HEK293 (cell line): ENCODE results near the gene SLC9A5.

Source experiments
- CTCF ChIA-PET: fragments of 350-600 bp; formaldehyde crosslinking; extraction: SDS; loops from one replicate; lab custom pipeline; 2021; ENCODE audit warnings: antibody characterized with exemption; lab: Yijun Ruan, JAX
- POLR2A ChIA-PET: fragments of 300-600 bp; formaldehyde crosslinking; extraction: SDS; loops from one replicate; lab custom pipeline; 2020; ENCODE audit warnings: antibody characterized with exemption, inconsistent platforms; lab: Yijun Ruan, JAX
- H3K27ac ChIP-seq: fragments of 200-500 bp; sonication (Bioruptor generic); 2 replicates; pipeline ENCODE4 v1.5.1; 2014; ENCODE audit warnings: low read depth, low read length, control low read depth, inconsistent platforms; ENCODE audit errors: extremely low read depth
- H3K36me3 ChIP-seq, 2 experiments: fragments of 200-500 bp in 1 of 2; sonication (Bioruptor generic) in 1 of 2; 1 replicate in 1 of 2; 2 replicates in 1 of 2; pipeline ENCODE4 v1.5.1; 2014 to 2017; ENCODE audit warnings: inconsistent platforms in 2 of 2, low read length in 2 of 2; ENCODE audit not compliant: control insufficient read depth in 2 of 2, insufficient read depth in 1 of 2
- H3K4me1 ChIP-seq: fragments of 200-500 bp; sonication (Bioruptor generic); 2 replicates; pipeline ENCODE4 v1.5.1; 2014; ENCODE audit warnings: mild to moderate bottlenecking, low read length, inconsistent platforms; ENCODE audit not compliant: control insufficient read depth, insufficient read depth
- H3K4me3 ChIP-seq: 2 replicates; pipeline ENCODE4 v1.5.1; 2011; ENCODE audit warnings: low read depth, mild to moderate bottlenecking, control low read depth, low read length, moderate library complexity
- H3K9me3 ChIP-seq: fragments of 200-500 bp; sonication (Bioruptor generic); 2 replicates; pipeline ENCODE4 v1.5.1; 2014; ENCODE audit warnings: low read depth, low read length, inconsistent platforms; ENCODE audit not compliant: control insufficient read depth, insufficient read depth
- HOXD13 ChIP-seq: sonication (generic); formaldehyde crosslinking; IDR thresholded peaks from 2 replicates; pipeline ENCODE4 v1.8.0; 2022; ENCODE audit warnings: missing genetic modification reagents, borderline replicate concordance
- PRDM10 ChIP-seq: fragments of 450-650 bp; formaldehyde crosslinking; IDR thresholded peaks from 2 replicates; pipeline ENCODE4 v1.5.1; 2016; ENCODE audit warnings: missing biosample characterization, missing genetic modification characterization
- PRDM4 ChIP-seq: fragments of 450-650 bp; formaldehyde crosslinking; IDR thresholded peaks from 2 replicates; pipeline ENCODE4 v1.5.1; 2017; ENCODE audit warnings: missing biosample characterization, missing genetic modification characterization
- ZBTB21 ChIP-seq: fragments of 450-650 bp; formaldehyde crosslinking; IDR thresholded peaks from 2 replicates; pipeline ENCODE4 v1.5.1; 2017; ENCODE audit warnings: missing biosample characterization, missing genetic modification characterization
- ZBTB48 ChIP-seq: fragments of 450-650 bp; formaldehyde crosslinking; IDR thresholded peaks from 2 replicates; pipeline ENCODE4 v1.5.1; 2016; ENCODE audit warnings: missing biosample characterization, missing genetic modification characterization
- ZBTB6 ChIP-seq: fragments of 450-650 bp; formaldehyde crosslinking; IDR thresholded peaks from 2 replicates; pipeline ENCODE4 v1.5.1; 2017; ENCODE audit warnings: missing biosample characterization, missing genetic modification characterization
- ZBTB7A ChIP-seq: fragments of 450-650 bp; formaldehyde crosslinking; IDR thresholded peaks from 2 replicates; pipeline ENCODE4 v1.5.1; 2016; ENCODE audit warnings: low read depth, missing biosample characterization, missing genetic modification characterization
- ZNF350 ChIP-seq: fragments of 450-650 bp; formaldehyde crosslinking; IDR thresholded peaks from 2 replicates; pipeline ENCODE4 v1.5.0; 2017; ENCODE audit warnings: missing biosample characterization, mild to moderate bottlenecking, missing genetic modification characterization
- ZNF404 ChIP-seq: fragments of 450-650 bp; formaldehyde crosslinking; IDR thresholded peaks from 2 replicates; pipeline ENCODE4 v1.5.1; 2017; ENCODE audit warnings: missing biosample characterization, missing genetic modification characterization
- ZNF624 ChIP-seq: fragments of 450-650 bp; formaldehyde crosslinking; IDR thresholded peaks from 2 replicates; pipeline ENCODE4 v1.5.1; 2017; ENCODE audit warnings: missing biosample characterization, missing genetic modification characterization
- ZNF677 ChIP-seq: fragments of 450-650 bp; IDR thresholded peaks from 2 replicates; pipeline ENCODE4 v1.5.0; 2018; ENCODE audit warnings: missing biosample characterization, mild to moderate bottlenecking, missing genetic modification characterization, moderate library complexity
- ZNF768 ChIP-seq: fragments of 450-650 bp; formaldehyde crosslinking; IDR thresholded peaks from 2 replicates; pipeline ENCODE4 v1.5.1; 2018; ENCODE audit warnings: missing biosample characterization, mild to moderate bottlenecking, missing genetic modification characterization
- ZNF792 ChIP-seq: fragments of 450-650 bp; formaldehyde crosslinking; IDR thresholded peaks from 2 replicates; pipeline ENCODE4 v1.5.1; 2016; ENCODE audit warnings: missing biosample characterization, missing genetic modification characterization
- TF ChIP-seq, protein P1 (sequence below): fragments of 450-650 bp; formaldehyde crosslinking; IDR thresholded peaks from 2 replicates; pipeline ENCODE4 v1.5.1; 2016; ENCODE audit warnings: missing biosample characterization, missing genetic modification characterization
- TF ChIP-seq, protein P2 (sequence below): fragments of 450-650 bp; formaldehyde crosslinking; IDR thresholded peaks from 2 replicates; pipeline ENCODE4 v1.5.1; 2016; ENCODE audit warnings: missing biosample characterization, missing genetic modification characterization
- TF ChIP-seq, protein P3 (sequence below): fragments of 450-650 bp; formaldehyde crosslinking; IDR thresholded peaks from 2 replicates; pipeline ENCODE4 v1.5.1; 2016; ENCODE audit warnings: missing biosample characterization, missing genetic modification characterization

Gene SLC9A5

DNA sequence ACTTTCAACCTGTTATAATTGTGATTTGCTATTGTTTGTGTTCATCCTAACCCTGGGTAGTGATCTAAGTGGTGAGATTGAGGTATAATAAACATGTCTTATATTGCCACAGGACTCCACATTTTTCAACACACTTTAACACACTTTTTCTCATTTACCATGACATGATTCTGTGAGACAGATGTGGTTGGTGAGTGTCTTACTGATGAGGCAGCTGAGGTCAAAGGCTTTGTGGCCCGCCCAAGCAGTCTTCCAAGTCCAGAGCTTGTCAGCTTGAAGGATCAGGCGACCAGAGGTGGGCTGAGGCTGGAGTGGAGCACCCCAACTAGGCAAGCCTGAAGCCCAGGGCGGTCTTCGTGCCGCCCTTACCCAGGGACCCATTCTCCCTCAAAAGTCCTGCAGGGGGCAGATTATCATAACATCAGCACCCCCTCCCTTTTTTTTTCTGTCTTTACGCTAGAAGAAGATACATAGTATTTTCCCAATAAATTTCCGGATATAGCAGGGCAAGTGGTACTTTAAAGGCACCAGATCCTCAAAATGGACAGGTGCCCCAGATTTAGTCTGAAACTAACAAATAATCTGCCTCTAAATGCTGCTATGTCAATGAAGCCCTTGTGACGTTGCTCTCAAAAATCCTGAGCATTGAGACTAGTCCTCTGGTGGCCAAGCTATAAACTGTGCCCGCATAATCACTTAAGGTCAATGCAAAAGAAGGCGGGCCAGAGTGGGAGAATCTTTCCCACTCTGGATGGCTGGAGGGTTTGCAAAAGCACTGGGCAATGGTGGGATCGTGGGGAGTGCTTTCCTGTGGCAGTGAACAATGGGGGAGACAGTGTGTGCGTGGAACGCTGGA is 56.7 kb downstream of the SLC9A5 start (continued):
- TF ChIP-seq, protein P1, sequence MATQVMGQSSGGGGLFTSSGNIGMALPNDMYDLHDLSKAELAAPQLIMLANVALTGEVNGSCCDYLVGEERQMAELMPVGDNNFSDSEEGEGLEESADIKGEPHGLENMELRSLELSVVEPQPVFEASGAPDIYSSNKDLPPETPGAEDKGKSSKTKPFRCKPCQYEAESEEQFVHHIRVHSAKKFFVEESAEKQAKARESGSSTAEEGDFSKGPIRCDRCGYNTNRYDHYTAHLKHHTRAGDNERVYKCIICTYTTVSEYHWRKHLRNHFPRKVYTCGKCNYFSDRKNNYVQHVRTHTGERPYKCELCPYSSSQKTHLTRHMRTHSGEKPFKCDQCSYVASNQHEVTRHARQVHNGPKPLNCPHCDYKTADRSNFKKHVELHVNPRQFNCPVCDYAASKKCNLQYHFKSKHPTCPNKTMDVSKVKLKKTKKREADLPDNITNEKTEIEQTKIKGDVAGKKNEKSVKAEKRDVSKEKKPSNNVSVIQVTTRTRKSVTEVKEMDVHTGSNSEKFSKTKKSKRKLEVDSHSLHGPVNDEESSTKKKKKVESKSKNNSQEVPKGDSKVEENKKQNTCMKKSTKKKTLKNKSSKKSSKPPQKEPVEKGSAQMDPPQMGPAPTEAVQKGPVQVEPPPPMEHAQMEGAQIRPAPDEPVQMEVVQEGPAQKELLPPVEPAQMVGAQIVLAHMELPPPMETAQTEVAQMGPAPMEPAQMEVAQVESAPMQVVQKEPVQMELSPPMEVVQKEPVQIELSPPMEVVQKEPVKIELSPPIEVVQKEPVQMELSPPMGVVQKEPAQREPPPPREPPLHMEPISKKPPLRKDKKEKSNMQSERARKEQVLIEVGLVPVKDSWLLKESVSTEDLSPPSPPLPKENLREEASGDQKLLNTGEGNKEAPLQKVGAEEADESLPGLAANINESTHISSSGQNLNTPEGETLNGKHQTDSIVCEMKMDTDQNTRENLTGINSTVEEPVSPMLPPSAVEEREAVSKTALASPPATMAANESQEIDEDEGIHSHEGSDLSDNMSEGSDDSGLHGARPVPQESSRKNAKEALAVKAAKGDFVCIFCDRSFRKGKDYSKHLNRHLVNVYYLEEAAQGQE (tag by site-specific recombination) = no peak
- TF ChIP-seq, protein P2, sequence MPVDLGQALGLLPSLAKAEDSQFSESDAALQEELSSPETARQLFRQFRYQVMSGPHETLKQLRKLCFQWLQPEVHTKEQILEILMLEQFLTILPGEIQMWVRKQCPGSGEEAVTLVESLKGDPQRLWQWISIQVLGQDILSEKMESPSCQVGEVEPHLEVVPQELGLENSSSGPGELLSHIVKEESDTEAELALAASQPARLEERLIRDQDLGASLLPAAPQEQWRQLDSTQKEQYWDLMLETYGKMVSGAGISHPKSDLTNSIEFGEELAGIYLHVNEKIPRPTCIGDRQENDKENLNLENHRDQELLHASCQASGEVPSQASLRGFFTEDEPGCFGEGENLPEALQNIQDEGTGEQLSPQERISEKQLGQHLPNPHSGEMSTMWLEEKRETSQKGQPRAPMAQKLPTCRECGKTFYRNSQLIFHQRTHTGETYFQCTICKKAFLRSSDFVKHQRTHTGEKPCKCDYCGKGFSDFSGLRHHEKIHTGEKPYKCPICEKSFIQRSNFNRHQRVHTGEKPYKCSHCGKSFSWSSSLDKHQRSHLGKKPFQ (tag by site-specific recombination) = no peak
- no peak for TF ChIP-seq ZNF768
- TF ChIP-seq ZBTB21 = no peak
- TF ChIP-seq HOXD13 = no peak
- TF ChIP-seq PRDM4 (tag by site-specific recombination) = no peak

DNA sequence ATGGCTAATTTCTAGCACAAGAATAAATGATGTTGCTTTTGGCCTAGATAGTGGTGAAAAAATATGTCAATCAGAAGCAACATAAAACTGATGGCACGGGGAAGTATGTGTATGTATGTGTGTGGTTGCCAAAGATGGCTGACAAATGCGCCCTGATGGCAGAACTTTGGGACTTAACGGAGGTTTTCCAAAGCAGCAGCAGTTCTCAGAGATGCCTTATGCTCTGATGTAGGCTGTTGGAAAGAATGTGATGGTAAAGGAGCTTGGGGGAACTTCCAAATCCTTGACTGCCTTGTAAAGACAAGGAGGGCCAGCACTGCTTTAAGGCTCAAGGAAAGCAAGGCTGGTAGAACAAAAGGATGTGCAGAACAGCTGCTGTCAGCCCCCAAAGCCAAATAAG is 61.8 kb downstream of the SLC9A5 start:
- POLR2A ChIA-PET = no interaction called here
- no peak overlapping the region for H3K27ac ChIP-seq

More for the DNA sequence above, 61.8 kb downstream of the SLC9A5 start:
- H3K4me3 ChIP-seq = no peak overlapping the region
- no peaks in the 10 kb centered on the region for H3K36me3 ChIP-seq
- no peak for TF ChIP-seq ZBTB48
- TF ChIP-seq HOXD13 = no peak
- no peak for TF ChIP-seq ZNF677 (tag by site-specific recombination)
- TF ChIP-seq PRDM10 (tag by site-specific recombination) = no peak
- TF ChIP-seq ZNF792 = no peak
- TF ChIP-seq ZNF404 (tag by site-specific recombination) = no peak
- no peak for TF ChIP-seq ZBTB6
- TF ChIP-seq ZBTB7A (tag by site-specific recombination) = no peak
- TF ChIP-seq, protein P3, sequence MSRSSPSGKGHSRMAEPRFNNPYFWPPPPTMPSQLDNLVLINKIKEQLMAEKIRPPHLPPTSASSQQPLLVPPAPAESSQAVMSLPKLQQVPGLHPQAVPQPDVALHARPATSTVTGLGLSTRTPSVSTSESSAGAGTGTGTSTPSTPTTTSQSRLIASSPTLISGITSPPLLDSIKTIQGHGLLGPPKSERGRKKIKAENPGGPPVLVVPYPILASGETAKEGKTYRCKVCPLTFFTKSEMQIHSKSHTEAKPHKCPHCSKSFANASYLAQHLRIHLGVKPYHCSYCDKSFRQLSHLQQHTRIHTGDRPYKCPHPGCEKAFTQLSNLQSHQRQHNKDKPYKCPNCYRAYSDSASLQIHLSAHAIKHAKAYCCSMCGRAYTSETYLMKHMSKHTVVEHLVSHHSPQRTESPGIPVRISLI (tag by site-specific recombination) = no peak
- TF ChIP-seq ZNF350 = no peak
- no peak for TF ChIP-seq ZNF624 (tag by site-specific recombination)
- H3K4me1 ChIP-seq = peaks cover 8% of the 10 kb centered on the region; the same call in 1 of the 2 replicates
- CTCF ChIA-PET = interaction anchor here (1.1 kb wide), 1 partner anchor 155 kb away, joined by 3 read pairs; no protein-coding TSS in a partner anchor
- H3K9me3 ChIP-seq = no peaks in the 10 kb centered on the region
